ENCODE results near the gene CYB5RL. TPM values are rescaled to one million over a fixed set of nuclear protein-coding genes. Genes with fewer than 3 reads are reported as not detected.
A peak's percentile ranks its signal among the peaks of the same experiment; 100 is the strongest.

CYB5RL gene
- total RNA-seq, 1 donor from 2014 or later = 3.9 TPM

- TF ChIP-seq CTCF (IDR thresholded peaks at IDR 0.05; ENCODE audit: insufficient read depth, low read length, severe bottlenecking) = no peak
- H3K4me3 ChIP-seq (ENCODE audit: low read depth, low read length) = no peak overlapping the region
- peak; percentile 69 for DNase-seq (ENCODE audit: low read depth)
- no peaks in the 10 kb centered on the region for H3K27me3 ChIP-seq (ENCODE audit: control insufficient read depth, insufficient read depth, low read length)
- no peaks in the 10 kb centered on the region for H3K36me3 ChIP-seq (ENCODE audit: control insufficient read depth, insufficient read depth, low read length)
- no peak for FAIRE-seq
Observed at GRCh38 chr1:54153535-54154439, 46.0 kb downstream of the CYB5RL start.

- FAIRE-seq (no peak), DNase-seq (ENCODE audit: low read depth) (no peak)
- no peak within 1 kb of the TSS for H3K4me3 ChIP-seq (ENCODE audit: low read depth, low read length)
- no peaks in the 10 kb centered on the region for H3K36me3 ChIP-seq (ENCODE audit: control insufficient read depth, insufficient read depth, low read length)
- TF ChIP-seq CTCF (IDR thresholded peaks at IDR 0.05; ENCODE audit: insufficient read depth, low read length, severe bottlenecking) = no peak
- no peaks in the 10 kb centered on the region for H3K27me3 ChIP-seq (ENCODE audit: control insufficient read depth, insufficient read depth, low read length)
Observed at GRCh38 chr1:54152696-54153095, 47.1 kb downstream of the CYB5RL start, which contains the start of gene CDCP2. Gene CDCP2 (minus strand): TSS chr1:54153000. CDS start chr1:54152922, 78 bp downstream.

GRCh38 chr1:54151013-54151412, 48.8 kb downstream of the CYB5RL start:
- no peaks in the 10 kb centered on the region for H3K27me3 ChIP-seq (ENCODE audit: control insufficient read depth, insufficient read depth, low read length)
- H3K4me3 ChIP-seq (ENCODE audit: low read depth, low read length) = no peak overlapping the region
- FAIRE-seq (no peak), DNase-seq (ENCODE audit: low read depth) (no peak)
- TF ChIP-seq CTCF (IDR thresholded peaks at IDR 0.05; ENCODE audit: insufficient read depth, low read length, severe bottlenecking) = no peak
- no peaks in the 10 kb centered on the region for H3K36me3 ChIP-seq (ENCODE audit: control insufficient read depth, insufficient read depth, low read length)

Other genes starting within 250 kb of the CYB5RL start
- gene LDLRAD1, start 181.8 kb downstream of the CYB5RL start, total RNA-seq = 0.26 and 0.90 TPM in 2 replicates
- 191 and 315 TPM in 2 replicates for gene TMEM59, start 146.8 kb downstream of the CYB5RL start, total RNA-seq
- gene TCEANC2, start 146.4 kb downstream of the CYB5RL start, total RNA-seq = 2.4 and 3.6 TPM in 2 replicates
- not detected in 2 replicates for gene CDCP2, start 47.0 kb downstream of the CYB5RL start, total RNA-seq
- gene MRPL37, start 137 bp upstream of the CYB5RL start, total RNA-seq = 42.6 and 52.7 TPM in 2 replicates
- 3.5 and 3.7 TPM in 2 replicates for gene SSBP3, start 206.4 kb upstream of the CYB5RL start, total RNA-seq

Measured in bronchial epithelial cell (primary cell).